K562 (cell line): ENCODE measurements around the gene STT3B. TPM values are rescaled to one million over a fixed set of nuclear protein-coding genes. Genes with fewer than 3 reads are reported as not detected.

ENCODE experiments used
- CAMTA2 ChIP-seq: fragments of 250-450 bp; sonication (Bioruptor Pico); conservative IDR thresholded peaks from 2 replicates; pipeline ENCODE4 v1.5.1; 2022
- DIDO1 ChIP-seq: fragments of 450-650 bp; IDR thresholded peaks from 2 replicates; pipeline ENCODE4 v1.6.1; 2016; ENCODE audit warnings: low read depth, missing biosample characterization, missing genetic modification characterization
- HDAC1 ChIP-seq, 2 experiments: fragments of 450-650 bp; IDR thresholded peaks; 2 replicates each; pipeline ENCODE4 v1.6.1; 2016 to 2017; ENCODE audit warnings: inconsistent platforms in 1 of 2, mild to moderate bottlenecking in 1 of 2, moderate library complexity in 1 of 2
- L3MBTL2 ChIP-seq: fragments of 450-650 bp; IDR thresholded peaks from 2 replicates; pipeline ENCODE4 v1.6.1; 2016; ENCODE audit warnings: mild to moderate bottlenecking, moderate library complexity
- MTA1 ChIP-seq: fragments of 450-650 bp; IDR thresholded peaks from 2 replicates; pipeline ENCODE4 v1.6.1; 2017; ENCODE audit warnings: borderline replicate concordance
- NFIC ChIP-seq: fragments of 450-650 bp; IDR thresholded peaks from 2 replicates; pipeline ENCODE4 v1.6.1; 2017; ENCODE audit warnings: mild to moderate bottlenecking, inconsistent platforms
- NR4A1 ChIP-seq, 2 experiments: fragments of 250-450 bp in 1 of 2; fragments of 450-650 bp in 1 of 2; sonication (Bioruptor Pico) in 1 of 2; IDR thresholded peaks; 2 replicates each; pipeline versions ENCODE4 v1.4.0 to v1.6.1; 2016 to 2020; ENCODE audit warnings: mild to moderate bottlenecking in 2 of 2, missing compliant biosample characterization in 1 of 2, missing genetic modification characterization in 1 of 2, moderate library complexity in 1 of 2
- PHTF2 ChIP-seq: fragments of 250-450 bp; sonication (Bioruptor Pico); IDR thresholded peaks from 2 replicates; pipeline ENCODE4 v1.5.0; 2021; ENCODE audit warnings: mild to moderate bottlenecking
- RBM15 ChIP-seq: fragments of 200-400 bp; formaldehyde crosslinking; IDR thresholded peaks from 2 replicates; pipeline ENCODE4 v1.6.1; 2018; ENCODE audit warnings: mild to moderate bottlenecking, low read length, moderate library complexity; ENCODE audit not compliant: insufficient read depth
- RFX1 ChIP-seq: fragments of 450-650 bp; IDR thresholded peaks from 2 replicates; pipeline ENCODE4 v1.6.1; 2016; ENCODE audit warnings: mild to moderate bottlenecking, moderate library complexity
- RUNX1 ChIP-seq: sonication (generic); IDR thresholded peaks from 2 replicates; pipeline ENCODE4 v1.6.1; 2016; ENCODE audit warnings: antibody characterized with exemption, low read depth
- TBP ChIP-seq: optimal IDR thresholded peaks from 2 replicates; pipeline ENCODE3; 2011; ENCODE audit warnings: low read depth, low read length, improper control_type of control experiment
- TCFL5 ChIP-seq: fragments of 250-450 bp; sonication (Bioruptor Pico); conservative IDR thresholded peaks from 2 replicates; pipeline ENCODE4 v1.6.1; 2021; ENCODE audit warnings: mild to moderate bottlenecking, moderate library complexity, matching md5 sums
- ZBTB17 ChIP-seq: fragments of 450-650 bp; formaldehyde crosslinking; IDR thresholded peaks from 2 replicates; pipeline ENCODE4 v1.4.0; 2020; ENCODE audit warnings: mild to moderate bottlenecking
- ZNF146 ChIP-seq: IDR thresholded peaks from one replicate; pipeline ENCODE4 v1.6.1; 2018; ENCODE audit warnings: missing compliant biosample characterization; ENCODE audit not compliant: unreplicated experiment
- ZSCAN29 ChIP-seq: fragments of 450-650 bp; IDR thresholded peaks from 2 replicates; pipeline ENCODE4 v1.6.1; 2017
- polyA plus RNA-seq, 8 experiments: library from polyadenylated mRNA; depleted of rRNA in 4 of 8; stranded (reverse) in 5 of 8; unstranded in 3 of 8; fragments of >200 nt; fragmentation: Nextera tagmentation in 2 of 8; fragmentation: Illumina TruSeq in 1 of 8; extraction: Ambion mirVana in 2 of 8; extraction: Trizol in 1 of 8; gene quantifications; 2 replicates each; pipeline versions ENCODE4 v1.2.1 to v1.2.3, GENCODE V29; 2011 to 2014; ENCODE audit warnings: inconsistent platforms in 1 of 8, missing spikeins in 1 of 8
- total RNA-seq, 7 experiments: library from RNA; depleted of rRNA in 6 of 7; stranded (reverse); fragments of >200 nt in 6 of 7; fragmentation: Illumina TruSeq in 2 of 7; extraction: Trizol in 2 of 7; gene quantifications; 2 replicates each; pipeline versions ENCODE4 v1.2.1 to v1.2.3, GENCODE V29; 2011 to 2021; ENCODE audit warnings: low replicate concordance in 1 of 7
- TF ChIP-seq, protein P1 (sequence below): fragments of 150-350 bp; conservative IDR thresholded peaks from 2 replicates; pipeline ENCODE4 v1.6.1; 2014; ENCODE audit warnings: low read length
- TF ChIP-seq, protein P2 (sequence below): sonication (generic); formaldehyde crosslinking; IDR thresholded peaks from 2 replicates; pipeline ENCODE4 v1.8.0; 2022; ENCODE audit warnings: mild to moderate bottlenecking, missing genetic modification reagents, borderline replicate concordance
- TF ChIP-seq, protein P3 (sequence below): sonication (generic); formaldehyde crosslinking; IDR thresholded peaks from 2 replicates; pipeline ENCODE4 v1.8.0; 2022; ENCODE audit warnings: mild to moderate bottlenecking, missing genetic modification reagents
- TF ChIP-seq, protein P4 (sequence below): fragments of 250-450 bp; sonication (Bioruptor Pico); IDR thresholded peaks from 2 replicates; pipeline ENCODE4 v1.9.0; 2021; ENCODE audit warnings: mild to moderate bottlenecking
- TF ChIP-seq, protein P5 (sequence below): fragments of 250-450 bp; sonication (Bioruptor Pico); IDR thresholded peaks from 2 replicates; pipeline ENCODE4 v1.5.0; 2021

Gene STT3B
- total and polyA plus RNA-seq, 9 of the 15 experiments (the other 6 are each of a cell fraction or from before 2014, with no cell fraction given): 22.4 to 147 (median 100) TPM

DNA sequence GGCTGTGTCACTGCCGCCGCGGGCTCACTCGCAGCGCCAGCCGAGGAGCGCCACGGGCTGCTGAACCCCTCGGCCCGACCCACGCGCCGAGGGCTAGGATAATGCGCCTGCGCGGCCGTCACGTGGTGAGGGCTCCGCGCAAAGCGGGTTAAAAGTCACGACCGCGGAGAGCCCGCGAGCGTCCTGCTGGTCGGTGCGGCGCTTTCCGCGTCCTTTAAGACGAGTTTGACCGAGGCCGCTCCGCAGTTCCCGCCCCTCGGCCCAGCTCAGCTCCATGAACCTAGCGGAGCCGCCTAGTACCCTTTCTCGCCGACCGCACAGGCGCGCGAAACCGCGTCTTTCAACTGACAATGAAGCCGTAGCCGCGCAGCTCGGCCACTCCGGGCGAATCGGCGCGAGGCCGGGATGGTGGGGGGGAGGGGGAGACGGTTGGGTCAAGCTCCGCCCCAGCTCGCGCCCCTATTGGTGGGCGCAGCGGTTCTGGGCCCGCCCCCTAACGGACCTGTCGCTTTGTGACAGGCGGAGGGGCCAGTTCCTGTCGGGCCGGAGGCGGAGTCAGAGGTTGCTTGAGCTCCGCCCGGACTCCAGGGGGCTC lies 636 bp upstream of the STT3B start (continued):
- no peak for TF ChIP-seq MTA1
- TF ChIP-seq, protein P1, sequence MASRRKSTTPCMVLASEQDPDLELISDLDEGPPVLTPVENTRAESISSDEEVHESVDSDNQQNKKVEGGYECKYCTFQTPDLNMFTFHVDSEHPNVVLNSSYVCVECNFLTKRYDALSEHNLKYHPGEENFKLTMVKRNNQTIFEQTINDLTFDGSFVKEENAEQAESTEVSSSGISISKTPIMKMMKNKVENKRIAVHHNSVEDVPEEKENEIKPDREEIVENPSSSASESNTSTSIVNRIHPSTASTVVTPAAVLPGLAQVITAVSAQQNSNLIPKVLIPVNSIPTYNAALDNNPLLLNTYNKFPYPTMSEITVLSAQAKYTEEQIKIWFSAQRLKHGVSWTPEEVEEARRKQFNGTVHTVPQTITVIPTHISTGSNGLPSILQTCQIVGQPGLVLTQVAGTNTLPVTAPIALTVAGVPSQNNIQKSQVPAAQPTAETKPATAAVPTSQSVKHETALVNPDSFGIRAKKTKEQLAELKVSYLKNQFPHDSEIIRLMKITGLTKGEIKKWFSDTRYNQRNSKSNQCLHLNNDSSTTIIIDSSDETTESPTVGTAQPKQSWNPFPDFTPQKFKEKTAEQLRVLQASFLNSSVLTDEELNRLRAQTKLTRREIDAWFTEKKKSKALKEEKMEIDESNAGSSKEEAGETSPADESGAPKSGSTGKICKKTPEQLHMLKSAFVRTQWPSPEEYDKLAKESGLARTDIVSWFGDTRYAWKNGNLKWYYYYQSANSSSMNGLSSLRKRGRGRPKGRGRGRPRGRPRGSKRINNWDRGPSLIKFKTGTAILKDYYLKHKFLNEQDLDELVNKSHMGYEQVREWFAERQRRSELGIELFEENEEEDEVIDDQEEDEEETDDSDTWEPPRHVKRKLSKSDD: no peak
- TF ChIP-seq ZSCAN29: peak; percentile 90
- TF ChIP-seq, protein P2, sequence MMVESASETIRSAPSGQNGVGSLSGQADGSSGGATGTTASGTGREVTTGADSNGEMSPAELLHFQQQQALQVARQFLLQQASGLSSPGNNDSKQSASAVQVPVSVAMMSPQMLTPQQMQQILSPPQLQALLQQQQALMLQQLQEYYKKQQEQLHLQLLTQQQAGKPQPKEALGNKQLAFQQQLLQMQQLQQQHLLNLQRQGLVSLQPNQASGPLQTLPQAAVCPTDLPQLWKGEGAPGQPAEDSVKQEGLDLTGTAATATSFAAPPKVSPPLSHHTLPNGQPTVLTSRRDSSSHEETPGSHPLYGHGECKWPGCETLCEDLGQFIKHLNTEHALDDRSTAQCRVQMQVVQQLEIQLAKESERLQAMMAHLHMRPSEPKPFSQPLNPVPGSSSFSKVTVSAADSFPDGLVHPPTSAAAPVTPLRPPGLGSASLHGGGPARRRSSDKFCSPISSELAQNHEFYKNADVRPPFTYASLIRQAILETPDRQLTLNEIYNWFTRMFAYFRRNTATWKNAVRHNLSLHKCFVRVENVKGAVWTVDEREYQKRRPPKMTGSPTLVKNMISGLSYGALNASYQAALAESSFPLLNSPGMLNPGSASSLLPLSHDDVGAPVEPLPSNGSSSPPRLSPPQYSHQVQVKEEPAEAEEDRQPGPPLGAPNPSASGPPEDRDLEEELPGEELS (CRISPR knock-in tag): no peak
- peak; percentile 99 for TF ChIP-seq L3MBTL2
- TF ChIP-seq TCFL5 (CRISPR knock-in tag): no peak
- TF ChIP-seq CAMTA2 (CRISPR knock-in tag): no peak
- TF ChIP-seq, protein P3, sequence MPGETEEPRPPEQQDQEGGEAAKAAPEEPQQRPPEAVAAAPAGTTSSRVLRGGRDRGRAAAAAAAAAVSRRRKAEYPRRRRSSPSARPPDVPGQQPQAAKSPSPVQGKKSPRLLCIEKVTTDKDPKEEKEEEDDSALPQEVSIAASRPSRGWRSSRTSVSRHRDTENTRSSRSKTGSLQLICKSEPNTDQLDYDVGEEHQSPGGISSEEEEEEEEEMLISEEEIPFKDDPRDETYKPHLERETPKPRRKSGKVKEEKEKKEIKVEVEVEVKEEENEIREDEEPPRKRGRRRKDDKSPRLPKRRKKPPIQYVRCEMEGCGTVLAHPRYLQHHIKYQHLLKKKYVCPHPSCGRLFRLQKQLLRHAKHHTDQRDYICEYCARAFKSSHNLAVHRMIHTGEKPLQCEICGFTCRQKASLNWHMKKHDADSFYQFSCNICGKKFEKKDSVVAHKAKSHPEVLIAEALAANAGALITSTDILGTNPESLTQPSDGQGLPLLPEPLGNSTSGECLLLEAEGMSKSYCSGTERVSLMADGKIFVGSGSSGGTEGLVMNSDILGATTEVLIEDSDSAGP: no peak
- TF ChIP-seq, protein P4, sequence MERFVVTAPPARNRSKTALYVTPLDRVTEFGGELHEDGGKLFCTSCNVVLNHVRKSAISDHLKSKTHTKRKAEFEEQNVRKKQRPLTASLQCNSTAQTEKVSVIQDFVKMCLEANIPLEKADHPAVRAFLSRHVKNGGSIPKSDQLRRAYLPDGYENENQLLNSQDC (CRISPR knock-in tag): peak; percentile 70; the same call in 1 of the 2 replicates
- TF ChIP-seq RFX1: no peak
- peak; percentile 51; the same call in 1 of the 2 replicates for TF ChIP-seq NR4A1 (CRISPR knock-in tag; IDR thresholded peaks at IDR 0.05)
- TF ChIP-seq NR4A1 (tag; IDR thresholded peaks at IDR 0.05): peak; percentile 85
- no peak for TF ChIP-seq ZNF146 (CRISPR knock-in tag)
- no peak for TF ChIP-seq PHTF2 (CRISPR knock-in tag)
- peak; percentile 59 for TF ChIP-seq NFIC
- no peak for TF ChIP-seq RUNX1
- TF ChIP-seq HDAC1 (IDR thresholded peaks at IDR 0.05): peak in 1 of 2 experiments; percentile 85; a peak in 2 of 4 replicates
- peak; percentile 62 for TF ChIP-seq ZBTB17 (CRISPR knock-in tag)
- 0 out of 2 replicates have a peak, but pooled peaks have one; percentile 57 for TF ChIP-seq RBM15
- TF ChIP-seq TBP: peak; percentile 86
- TF ChIP-seq, protein P5, sequence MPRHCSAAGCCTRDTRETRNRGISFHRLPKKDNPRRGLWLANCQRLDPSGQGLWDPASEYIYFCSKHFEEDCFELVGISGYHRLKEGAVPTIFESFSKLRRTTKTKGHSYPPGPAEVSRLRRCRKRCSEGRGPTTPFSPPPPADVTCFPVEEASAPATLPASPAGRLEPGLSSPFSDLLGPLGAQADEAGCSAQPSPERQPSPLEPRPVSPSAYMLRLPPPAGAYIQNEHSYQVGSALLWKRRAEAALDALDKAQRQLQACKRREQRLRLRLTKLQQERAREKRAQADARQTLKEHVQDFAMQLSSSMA: peak; percentile 53; the same call in 1 of the 2 replicates
- no peak for TF ChIP-seq DIDO1
